Sciatic nerve (tissue), 2 donors: Measurements from ENCODE around the gene STEAP1B. TPM values are rescaled to one million over a fixed set of nuclear protein-coding genes. Genes with fewer than 3 reads are reported as not detected.
"Not testable (repeated sequence)": the region's sequence is repeated elsewhere in the genome, so short reads cannot be mapped to it uniquely, and the experiment has no call there.

Source experiments
- ATAC-seq: fragments of 200-7000 bp; cut with Tn5 transposase; one replicate; pipeline ENCODE4 v1.9.1; 2020; ENCODE audit warnings: mild to moderate bottlenecking, moderate library complexity
- DNase-seq: peaks from one replicate; pipeline ENCODE4 v3.0.0-alpha.2; 2020; ENCODE audit warnings: low spot score
- intact Hi-C: fragments of 100-400 bp; cut with DNase I; formaldehyde crosslinking; loops from one replicate; pipeline ENCODE4 v1.14.2; 2022
- total RNA-seq: library from RNA; stranded (reverse); fragmentation: NEBNext Ultra II Directional; extraction: Animal tissue kit (Norgen Biotek cat#: 25700); gene quantifications from one replicate; pipeline ENCODE4 v1.2.1, GENCODE V29; 2021
- donor health status: DM: no; HTN: no; CAD: no.
- donor health status: DM: no; HTN: no; CAD: no.

The STEAP1B gene
- total RNA-seq, 1 donor from 2014 or later = 11.6 TPM

- DNase-seq (no peak), ATAC-seq (no peak)
- intact Hi-C loops = no loop called here
Observed at GRCh38 chr7:22441157-22441556, 58.8 kb downstream of the STEAP1B start.

GRCh38 chr7:22438994-22439393 lies 61.0 kb downstream of the STEAP1B start:
- DNase-seq (no peak), ATAC-seq (no peak)
- intact Hi-C loops = no loop called here

DNA sequence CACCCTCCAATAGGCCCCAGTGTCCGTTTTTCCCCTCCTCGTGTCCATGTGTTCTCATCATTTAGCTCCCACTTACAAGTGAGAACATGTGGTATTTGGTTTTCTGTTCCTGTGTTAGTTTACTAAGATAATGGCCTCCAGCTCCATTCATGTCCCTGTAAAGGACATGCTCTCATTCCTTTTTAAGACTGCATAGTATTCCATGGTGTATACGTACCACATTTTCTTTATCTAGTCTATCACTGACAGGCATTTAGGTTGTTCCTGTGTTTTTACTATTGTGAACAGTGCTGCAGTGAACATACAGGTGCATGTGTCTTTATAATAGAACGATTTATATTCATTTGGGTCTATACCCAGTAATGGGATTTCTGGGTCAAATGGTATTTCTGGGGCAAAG lies 63.4 kb downstream of the STEAP1B start:
- DNase-seq, intact Hi-C loops, ATAC-seq: not testable (repeated sequence)

DNA sequence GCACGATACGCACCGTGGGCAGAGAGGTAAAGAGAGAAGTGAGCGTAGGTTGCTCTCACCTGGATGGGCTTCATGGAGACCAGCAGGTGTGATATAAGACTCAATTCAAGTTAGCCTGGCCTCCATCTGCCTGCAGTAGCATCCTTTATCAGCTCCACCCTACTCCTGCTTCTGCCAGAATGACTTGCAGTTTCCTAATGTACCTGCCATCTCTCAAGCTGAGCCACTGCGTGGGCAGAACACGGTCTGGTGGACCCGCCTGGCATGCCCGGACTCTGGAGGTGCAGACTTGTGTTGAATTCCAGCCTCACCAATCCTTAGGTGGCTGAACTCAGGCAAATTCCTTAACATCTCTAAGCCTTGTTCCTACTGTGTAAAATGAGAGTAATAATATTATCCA lies 64.3 kb downstream of the STEAP1B start:
- intact Hi-C loops = no loop called here
- DNase-seq (no peak), ATAC-seq (no peak)

- ATAC-seq (no peak), DNase-seq (no peak)
- intact Hi-C loops = no loop called here
Observed at GRCh38 chr7:22435105-22435504, 64.9 kb downstream of the STEAP1B start.

DNA sequence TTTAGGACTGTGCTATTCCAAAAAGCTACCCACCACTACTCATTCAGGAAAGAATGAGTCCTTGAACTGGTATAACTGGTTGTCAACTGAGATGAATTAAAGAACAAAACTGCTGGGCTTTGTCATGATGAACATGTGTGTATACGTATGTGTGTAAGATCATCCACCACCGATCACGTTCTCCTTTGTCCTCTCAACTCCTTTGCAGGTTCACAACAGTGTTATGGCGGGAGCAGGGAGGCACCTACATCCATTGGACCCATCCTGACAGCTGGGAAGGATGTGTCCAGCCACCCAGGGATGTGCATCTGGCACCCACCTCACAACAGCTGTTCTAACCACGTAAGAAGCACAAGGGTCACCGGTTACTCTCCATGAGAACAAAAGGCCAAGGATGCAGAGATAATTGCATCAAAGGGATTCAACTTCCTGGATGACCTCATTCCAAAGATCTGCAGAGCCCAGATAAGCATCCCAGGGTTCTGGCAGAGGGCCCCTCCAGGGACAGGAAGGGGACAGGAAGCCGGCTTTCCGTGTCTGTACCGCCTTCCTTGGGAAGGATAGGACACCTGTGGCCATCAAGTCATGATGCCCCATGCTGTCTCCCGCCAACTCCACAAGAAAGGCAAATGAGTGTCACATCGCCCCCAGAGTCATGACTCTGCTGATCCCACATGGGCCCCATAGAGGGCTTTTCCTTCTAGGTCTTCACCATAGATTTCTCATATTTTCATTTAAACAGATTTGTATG lies 66.1 kb downstream of the STEAP1B start:
- peak; percentile 17 for ATAC-seq
- intact Hi-C loops = no loop called here
- DNase-seq = no peak

DNA sequence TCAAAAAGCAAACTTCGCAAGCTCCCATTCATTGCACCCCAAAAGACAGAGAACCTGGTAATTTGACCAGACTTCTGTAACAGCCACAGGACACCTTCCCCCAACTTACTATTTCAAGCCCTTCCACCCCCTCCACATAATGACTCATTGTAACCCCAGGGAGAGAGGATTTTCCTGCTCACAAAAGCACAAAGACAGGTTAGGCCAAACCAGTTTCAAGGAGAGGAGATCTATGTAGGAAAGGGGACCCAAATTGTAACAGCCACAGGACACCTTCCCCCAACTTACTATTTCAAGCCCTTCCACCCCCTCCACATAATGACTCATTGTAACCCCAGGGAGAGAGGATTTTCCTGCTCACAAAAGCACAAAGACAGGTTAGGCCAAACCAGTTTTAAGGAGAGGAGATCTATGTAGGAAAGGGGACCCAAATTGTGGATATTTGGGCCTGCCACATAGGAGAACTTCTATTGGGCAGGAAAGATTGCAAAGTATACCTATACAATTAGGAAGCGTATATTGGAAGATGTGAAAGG lies 66.8 kb downstream of the STEAP1B start:
- DNase-seq, intact Hi-C loops, ATAC-seq: not testable (repeated sequence)

DNA sequence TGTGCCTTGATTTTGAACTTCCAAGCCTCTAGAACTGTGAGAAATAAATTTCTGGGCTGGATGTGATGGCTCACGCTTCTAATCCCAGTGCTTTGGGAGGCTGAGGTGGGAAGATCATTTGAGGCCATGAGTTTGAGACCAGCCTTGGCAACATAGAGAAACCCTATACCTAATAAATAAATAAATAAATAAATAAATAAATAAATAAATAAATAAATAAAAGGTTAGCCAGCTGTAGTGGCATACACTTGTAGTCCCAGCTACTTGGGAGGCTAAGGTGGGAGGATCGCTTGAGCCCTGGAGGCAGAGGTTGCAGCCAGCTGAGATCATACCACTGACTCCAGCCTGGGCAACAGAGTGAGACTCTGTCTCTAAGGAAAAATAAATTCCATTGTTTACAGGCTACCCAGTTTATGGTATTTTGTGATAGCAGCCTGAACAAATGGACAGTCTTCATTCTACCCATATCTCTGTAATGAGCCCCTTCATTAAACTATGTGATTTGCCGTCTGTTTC lies 67.7 kb downstream of the STEAP1B start:
- no peak for DNase-seq
- ATAC-seq = no peak
- intact Hi-C loops = no loop called here

GRCh38 chr7:22430457-22430856 lies 69.5 kb downstream of the STEAP1B start:
- DNase-seq (no peak), ATAC-seq (no peak)
- intact Hi-C loops = no loop called here

DNA sequence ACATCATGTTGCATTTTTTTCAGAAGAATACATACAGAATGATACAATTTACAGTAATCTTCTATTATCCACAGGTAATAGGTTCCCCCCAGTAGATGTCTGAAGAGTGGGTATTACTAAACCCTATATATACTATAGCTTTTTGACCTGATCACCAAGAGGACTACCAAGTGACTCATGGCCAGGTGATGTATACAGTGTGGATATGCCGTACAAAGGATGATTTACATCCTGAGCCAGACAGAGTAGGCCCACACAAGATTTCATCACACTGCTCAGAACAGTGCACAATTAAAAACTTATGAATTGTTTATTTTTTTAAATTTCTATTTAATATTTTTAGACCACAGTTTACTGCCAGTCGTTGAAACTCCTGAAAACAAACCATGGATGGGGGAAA lies 70.6 kb downstream of the STEAP1B start:
- no peak for DNase-seq
- intact Hi-C loops = no loop called here
- ATAC-seq = no peak

GRCh38 chr7:22427855-22428254 lies 72.1 kb downstream of the STEAP1B start:
- no peak for DNase-seq
- ATAC-seq = no peak
- intact Hi-C loops = no loop called here

GRCh38 chr7:22427104-22427503 lies 72.9 kb downstream of the STEAP1B start:
- DNase-seq = no peak
- ATAC-seq = no peak
- intact Hi-C loops = no loop called here

DNA sequence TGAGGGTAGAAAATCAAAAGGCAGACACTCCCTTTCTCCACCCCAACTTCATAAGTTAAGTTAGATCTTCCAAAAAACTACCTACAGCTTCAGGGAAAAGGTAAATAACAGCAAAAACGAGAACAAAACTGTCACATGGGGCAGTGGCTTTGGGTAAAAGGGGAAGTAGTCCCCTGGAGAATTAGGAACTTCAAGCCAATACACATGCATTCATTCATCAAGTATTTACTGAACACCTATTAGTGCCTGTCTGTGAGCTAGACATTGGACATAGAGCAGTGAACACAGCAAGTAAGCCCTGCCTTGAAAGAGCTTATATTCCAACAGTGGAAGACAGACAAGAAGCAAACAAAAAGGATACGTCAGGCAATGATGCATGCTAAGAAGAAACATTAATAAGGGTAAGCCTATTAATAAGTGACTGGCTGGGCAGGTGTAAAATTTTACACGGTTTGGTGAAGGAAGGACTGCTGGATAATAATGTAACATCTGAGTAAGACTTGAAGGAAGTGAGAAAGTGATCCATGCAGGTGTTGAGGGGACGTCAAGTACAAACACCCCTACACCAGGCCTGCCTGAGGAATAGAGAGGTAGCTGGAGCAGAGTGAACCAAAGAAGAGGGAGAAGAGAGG lies 73.4 kb downstream of the STEAP1B start:
- DNase-seq = no peak
- ATAC-seq = no peak
- intact Hi-C loops = no loop called here

DNA sequence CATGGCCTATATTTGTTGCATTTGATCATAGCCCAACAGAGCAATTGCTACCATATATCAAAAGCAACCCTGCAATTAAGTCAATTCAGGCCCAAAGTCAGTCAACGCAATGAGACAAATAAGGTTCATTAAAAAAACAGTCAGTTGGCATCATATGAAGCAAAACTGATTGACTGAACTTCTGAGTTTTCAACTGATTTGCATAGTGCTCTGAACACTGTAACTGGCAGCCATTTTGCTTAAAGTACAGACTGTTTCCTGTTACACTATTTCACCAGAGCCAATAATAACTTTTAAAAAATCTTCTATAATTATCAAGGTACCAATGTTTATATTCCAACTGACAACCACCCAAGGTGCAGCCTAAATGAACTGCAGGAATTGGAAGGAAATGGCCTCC lies 74.6 kb downstream of the STEAP1B start:
- no peak for DNase-seq
- ATAC-seq = no peak
- intact Hi-C loops = no loop called here

GRCh38 chr7:22422831-22423615 lies 77.0 kb downstream of the STEAP1B start:
- intact Hi-C loops = no loop called here
- no peak for ATAC-seq
- DNase-seq = no peak

DNA sequence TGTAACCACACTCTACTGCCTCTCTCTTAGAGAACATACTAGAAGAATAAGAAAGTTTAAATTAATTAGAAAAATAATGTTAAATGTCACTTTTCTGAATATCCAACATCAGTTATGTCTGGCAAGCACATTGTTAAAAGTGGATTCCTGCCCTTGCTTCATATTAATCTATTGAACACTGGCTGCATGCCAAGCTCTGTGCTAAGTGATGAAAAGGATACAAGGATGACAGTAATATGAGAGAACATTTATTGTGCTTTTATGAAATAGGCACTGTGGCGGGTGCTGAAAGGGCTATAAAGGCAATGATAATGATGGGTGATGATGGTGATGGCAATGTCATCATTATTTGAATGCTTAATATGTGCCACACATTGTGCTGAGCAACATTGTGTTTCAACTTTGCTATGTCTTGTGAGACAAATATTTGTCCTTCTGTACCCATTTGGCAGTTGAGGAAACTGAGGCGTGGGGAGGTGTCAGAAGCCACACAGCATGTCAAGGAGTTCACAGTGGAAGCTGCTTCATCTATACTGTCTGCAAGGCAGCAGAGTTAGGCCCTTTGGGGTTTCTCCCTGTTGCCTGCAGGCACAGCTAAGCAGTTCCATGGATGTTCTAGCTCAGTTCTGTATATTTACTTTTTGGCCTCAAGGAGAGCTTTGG lies 78.9 kb downstream of the STEAP1B start:
- ATAC-seq (no peak), DNase-seq (no peak)
- intact Hi-C loops = no loop called here

DNA sequence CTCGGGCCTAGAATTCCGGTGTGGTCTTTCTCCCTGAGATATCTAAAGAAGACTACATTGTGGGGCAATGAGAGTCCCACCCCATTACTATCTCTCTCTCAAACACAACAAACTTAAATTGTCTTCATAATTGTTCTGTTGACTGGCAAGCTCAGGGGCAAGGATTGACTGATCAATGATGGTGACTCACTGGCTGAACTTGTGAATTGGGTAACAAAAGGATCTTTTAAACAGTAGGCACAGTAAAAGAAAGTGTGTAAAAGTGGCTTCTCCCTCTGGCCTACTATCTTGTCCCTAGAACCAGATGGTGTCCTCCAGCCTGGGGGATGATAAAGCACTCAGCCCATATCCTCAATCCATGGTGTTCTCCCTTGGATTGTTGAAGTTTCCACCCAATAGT lies 80.0 kb downstream of the STEAP1B start:
- no peak for DNase-seq
- ATAC-seq = no peak
- intact Hi-C loops = no loop called here

- no peak for DNase-seq
- intact Hi-C loops = no loop called here
- ATAC-seq = no peak
Observed at GRCh38 chr7:22419488-22419887, 80.5 kb downstream of the STEAP1B start.
